Sigmoid colon (tissue), 7 donors: ENCODE results near the gene NCLN. TPM values are rescaled to one million over a fixed set of nuclear protein-coding genes. Genes with fewer than 3 reads are reported as not detected.

Experiments
- DNase-seq: peaks from one replicate; pipeline ENCODE4 v3.0.0-alpha.2; 2019
- H3K27ac ChIP-seq, 4 donors: fragments of 200-600 bp; sonication (generic); one replicate each; pipeline ENCODE4 v1.5.1; 2016 to 2019; ENCODE audit warnings: mild to moderate bottlenecking in 1 of 4
- H3K27me3 ChIP-seq, 3 donors: fragments of 200-600 bp; sonication (generic); one replicate each; pipeline ENCODE4 v1.5.1; 2019; ENCODE audit warnings: mild to moderate bottlenecking in 1 of 3
- H3K36me3 ChIP-seq, 4 donors: fragments of 200-600 bp; sonication (generic); one replicate each; pipeline ENCODE4 v1.5.1; 2016 to 2019
- H3K4me1 ChIP-seq, 4 donors: fragments of 200-600 bp; sonication (generic); one replicate each; pipeline ENCODE4 v1.5.1; 2017 to 2019
- H3K4me3 ChIP-seq, 4 donors: fragments of 200-600 bp; sonication (generic); one replicate each; pipeline ENCODE4 v1.5.1; 2017 to 2019; ENCODE audit warnings: mild to moderate bottlenecking in 2 of 4, moderate library complexity in 1 of 4
- H3K9me3 ChIP-seq, 4 donors: fragments of 200-600 bp in 3 of 4; sonication (generic) in 3 of 4; one replicate each; pipeline versions ENCODE4 v1.5.1 to v1.6.1; 2013 to 2019
- EP300 ChIP-seq, 4 donors: sonication (generic); formaldehyde crosslinking; IDR thresholded peaks; one replicate each; pipeline ENCODE4 v1.6.1; 2017; ENCODE audit warnings: antibody characterized with exemption in 4 of 4
- POLR2A ChIP-seq, 2 donors: fragments of 450-650 bp; IDR thresholded peaks; one replicate each; pipeline ENCODE4 v1.6.1; 2016; ENCODE audit warnings: antibody characterized with exemption in 2 of 2, mild to moderate bottlenecking in 2 of 2, moderate library complexity in 2 of 2
- POLR2AphosphoS5 ChIP-seq, 4 donors: sonication (generic); formaldehyde crosslinking; IDR thresholded peaks; one replicate each; pipeline ENCODE4 v1.6.1; 2017; ENCODE audit warnings: antibody characterized with exemption in 4 of 4
- WGBS, 2 donors: extraction: QIAGEN DNeasy Blood & Tissue Kit; methylation state at CpG; one replicate each; pipeline ENCODE4 v1.1.7; 2013; 5-methylcytosine and 5-hydroxymethylcytosine counted together
- intact Hi-C: fragments of 100-400 bp; cut with DNase I; formaldehyde crosslinking; loops from one replicate; pipeline ENCODE4 v1.15.1; 2023
- polyA plus RNA-seq, 3 donors: library from polyadenylated mRNA; stranded (reverse); fragments of 200-250 nt; gene quantifications; one replicate each; pipeline ENCODE4 v1.2.3, GENCODE V29; 2013
- total RNA-seq, 4 donors: library from RNA; depleted of rRNA; stranded (reverse); fragments of >200 nt; gene quantifications; one replicate each; pipeline ENCODE4 v1.1.0, GENCODE V29; 2016
- TF ChIP-seq, protein P1 (sequence below), 4 experiments: fragments of 450-650 bp in 3 of 4; fragments of 200-600 bp in 1 of 4; IDR thresholded peaks; one replicate each; pipeline ENCODE4 v1.5.1; 2016 to 2019; ENCODE audit warnings: antibody characterized with exemption in 4 of 4, mild to moderate bottlenecking in 3 of 4, moderate library complexity in 2 of 4
- donor health status: healthy with polysubstance abuse.
- donor health status: Bipolar disorder and iron deficiency.
- donor health status: healthy.

NCLN gene
- total and polyA plus RNA-seq, 7 donors: 12.2 to 94.7 (median 16.1) TPM

DNA sequence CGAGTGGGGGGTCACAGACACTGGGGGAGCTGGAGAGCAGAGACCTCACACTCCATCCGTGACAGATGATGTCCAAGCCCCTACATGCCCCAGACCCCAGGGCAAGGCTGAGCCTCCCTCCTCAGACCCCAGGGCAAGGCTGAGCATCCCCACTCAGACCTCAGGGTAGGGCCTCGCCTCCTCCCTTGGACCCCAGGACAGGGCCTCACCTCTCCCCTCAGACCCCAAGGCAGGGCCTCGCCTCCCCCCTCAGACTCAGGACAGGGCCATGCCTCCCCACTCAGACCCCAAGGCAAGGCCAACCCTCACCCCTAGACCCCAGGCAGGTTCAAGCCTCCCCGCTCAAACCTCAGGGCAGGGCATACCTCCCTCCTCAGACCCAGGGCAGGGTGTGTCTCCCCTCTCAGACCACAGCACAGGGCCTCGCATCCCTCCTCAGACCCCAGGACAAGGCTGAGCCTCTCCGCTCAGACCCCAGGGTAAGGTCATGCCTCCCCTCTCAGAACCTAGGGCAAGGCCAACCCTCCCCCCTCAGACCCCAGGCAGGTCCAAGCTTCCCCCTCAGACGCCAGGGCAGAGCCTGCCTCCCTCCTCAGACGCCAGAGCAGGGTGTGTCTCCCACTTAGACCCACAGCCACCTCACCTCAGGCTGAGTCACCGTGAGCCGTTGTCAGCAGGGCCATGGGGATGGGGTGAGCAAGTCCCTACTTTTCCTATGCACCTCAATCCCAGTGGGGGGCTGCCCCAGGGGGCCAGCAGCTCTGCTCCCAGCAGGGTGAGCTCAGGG is 8.8 kb upstream of the NCLN start:
- TF ChIP-seq EP300 (IDR thresholded peaks at IDR 0.05) (no peak), POLR2A (IDR thresholded peaks at IDR 0.05) (no peak), POLR2AphosphoS5 (IDR thresholded peaks at IDR 0.05) (no peak)
- TF ChIP-seq, protein P1, sequence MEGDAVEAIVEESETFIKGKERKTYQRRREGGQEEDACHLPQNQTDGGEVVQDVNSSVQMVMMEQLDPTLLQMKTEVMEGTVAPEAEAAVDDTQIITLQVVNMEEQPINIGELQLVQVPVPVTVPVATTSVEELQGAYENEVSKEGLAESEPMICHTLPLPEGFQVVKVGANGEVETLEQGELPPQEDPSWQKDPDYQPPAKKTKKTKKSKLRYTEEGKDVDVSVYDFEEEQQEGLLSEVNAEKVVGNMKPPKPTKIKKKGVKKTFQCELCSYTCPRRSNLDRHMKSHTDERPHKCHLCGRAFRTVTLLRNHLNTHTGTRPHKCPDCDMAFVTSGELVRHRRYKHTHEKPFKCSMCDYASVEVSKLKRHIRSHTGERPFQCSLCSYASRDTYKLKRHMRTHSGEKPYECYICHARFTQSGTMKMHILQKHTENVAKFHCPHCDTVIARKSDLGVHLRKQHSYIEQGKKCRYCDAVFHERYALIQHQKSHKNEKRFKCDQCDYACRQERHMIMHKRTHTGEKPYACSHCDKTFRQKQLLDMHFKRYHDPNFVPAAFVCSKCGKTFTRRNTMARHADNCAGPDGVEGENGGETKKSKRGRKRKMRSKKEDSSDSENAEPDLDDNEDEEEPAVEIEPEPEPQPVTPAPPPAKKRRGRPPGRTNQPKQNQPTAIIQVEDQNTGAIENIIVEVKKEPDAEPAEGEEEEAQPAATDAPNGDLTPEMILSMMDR (IDR thresholded peaks at IDR 0.05): no peak
- H3K9me3 ChIP-seq: no peaks in the 10 kb centered on the region
- H3K36me3 ChIP-seq: no peaks in the 10 kb centered on the region
- no peaks in the 10 kb centered on the region for H3K4me1 ChIP-seq
- no peaks in the 10 kb centered on the region for H3K27me3 ChIP-seq
- DNase-seq: no peak
- intact Hi-C loops: no loop called here
- 53 to 63% methylated on average over 11 of the region's 11 CpGs for WGBS, 2 donors
- no peak overlapping the region for H3K4me3 ChIP-seq
- peak overlapping the region in 2 of 4 donors; percentile 12 to 46 for H3K27ac ChIP-seq

DNA sequence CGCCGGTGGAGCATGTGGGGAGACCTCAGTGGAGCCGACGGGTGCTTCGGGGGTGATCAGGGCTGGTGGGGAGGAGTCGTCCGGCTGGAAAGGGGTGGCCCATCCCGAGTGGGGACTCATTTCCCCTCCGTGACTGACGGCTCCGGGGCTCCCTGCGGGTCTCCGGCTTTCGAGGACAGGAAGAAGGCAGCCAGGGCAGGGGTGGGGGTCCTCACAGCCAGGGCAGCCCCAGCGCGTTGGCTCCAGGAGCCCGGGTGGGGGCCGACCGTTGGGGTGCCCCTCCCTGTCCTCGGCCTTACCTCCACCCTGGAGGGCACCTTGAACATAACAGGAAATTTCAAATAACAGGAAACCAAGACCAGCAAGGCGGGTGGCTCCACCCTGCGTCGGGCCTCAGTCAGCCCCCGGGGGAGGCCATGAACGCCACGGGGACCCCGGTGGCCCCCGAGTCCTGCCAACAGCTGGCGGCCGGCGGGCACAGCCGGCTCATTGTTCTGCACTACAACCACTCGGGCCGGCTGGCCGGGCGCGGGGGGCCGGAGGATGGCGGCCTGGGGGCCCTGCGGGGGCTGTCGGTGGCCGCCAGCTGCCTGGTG is 7.3 kb upstream of the NCLN start, which contains the start of gene S1PR4:
TSS of gene S1PR4 (plus strand) at position 393 of the 596 bp plus-strand sequence. CDS start at position 417, 24 bp downstream.
- no peak for TF ChIP-seq POLR2AphosphoS5 (IDR thresholded peaks at IDR 0.05)
- TF ChIP-seq POLR2A (IDR thresholded peaks at IDR 0.05): no peak
- H3K4me3 ChIP-seq: peak within 1 kb of the TSS in 1 of 4 donors; percentile 18
- intact Hi-C loops: no loop called here
- WGBS, 2 donors: 44 to 70% methylated on average over 42 of the region's 42 CpGs
- H3K9me3 ChIP-seq: no peaks in the 10 kb centered on the region
- H3K27ac ChIP-seq: peak within 1 kb of the TSS in 1 of 4 donors; percentile 46
- no peaks in the 10 kb centered on the region for H3K4me1 ChIP-seq
- no peaks in the 10 kb centered on the region for H3K27me3 ChIP-seq
- no peak for DNase-seq
- no peaks in the 10 kb centered on the region for H3K36me3 ChIP-seq

DNA sequence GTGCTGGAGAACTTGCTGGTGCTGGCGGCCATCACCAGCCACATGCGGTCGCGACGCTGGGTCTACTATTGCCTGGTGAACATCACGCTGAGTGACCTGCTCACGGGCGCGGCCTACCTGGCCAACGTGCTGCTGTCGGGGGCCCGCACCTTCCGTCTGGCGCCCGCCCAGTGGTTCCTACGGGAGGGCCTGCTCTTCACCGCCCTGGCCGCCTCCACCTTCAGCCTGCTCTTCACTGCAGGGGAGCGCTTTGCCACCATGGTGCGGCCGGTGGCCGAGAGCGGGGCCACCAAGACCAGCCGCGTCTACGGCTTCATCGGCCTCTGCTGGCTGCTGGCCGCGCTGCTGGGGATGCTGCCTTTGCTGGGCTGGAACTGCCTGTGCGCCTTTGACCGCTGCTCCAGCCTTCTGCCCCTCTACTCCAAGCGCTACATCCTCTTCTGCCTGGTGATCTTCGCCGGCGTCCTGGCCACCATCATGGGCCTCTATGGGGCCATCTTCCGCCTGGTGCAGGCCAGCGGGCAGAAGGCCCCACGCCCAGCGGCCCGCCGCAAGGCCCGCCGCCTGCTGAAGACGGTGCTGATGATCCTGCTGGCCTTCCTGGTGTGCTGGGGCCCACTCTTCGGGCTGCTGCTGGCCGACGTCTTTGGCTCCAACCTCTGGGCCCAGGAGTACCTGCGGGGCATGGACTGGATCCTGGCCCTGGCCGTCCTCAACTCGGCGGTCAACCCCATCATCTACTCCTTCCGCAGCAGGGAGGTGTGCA is 6.6 kb upstream of the NCLN start:
- TF ChIP-seq POLR2A (IDR thresholded peaks at IDR 0.05) (no peak), POLR2AphosphoS5 (IDR thresholded peaks at IDR 0.05) (no peak), EP300 (IDR thresholded peaks at IDR 0.05) (no peak)
- TF ChIP-seq, protein P1 (IDR thresholded peaks at IDR 0.05): no peak
- no peaks in the 10 kb centered on the region for H3K36me3 ChIP-seq
- no peaks in the 10 kb centered on the region for H3K27me3 ChIP-seq
- 52 to 84% methylated on average over 52 of the region's 52 CpGs for WGBS, 2 donors
- H3K9me3 ChIP-seq: no peaks in the 10 kb centered on the region
- intact Hi-C loops: no loop called here
- no peak for DNase-seq
- H3K4me3 ChIP-seq: peak overlapping the region in 1 of 4 donors; percentile 18
- H3K27ac ChIP-seq: peak overlapping the region in 1 of 4 donors; percentile 46
- H3K4me1 ChIP-seq: no peaks in the 10 kb centered on the region

DNA sequence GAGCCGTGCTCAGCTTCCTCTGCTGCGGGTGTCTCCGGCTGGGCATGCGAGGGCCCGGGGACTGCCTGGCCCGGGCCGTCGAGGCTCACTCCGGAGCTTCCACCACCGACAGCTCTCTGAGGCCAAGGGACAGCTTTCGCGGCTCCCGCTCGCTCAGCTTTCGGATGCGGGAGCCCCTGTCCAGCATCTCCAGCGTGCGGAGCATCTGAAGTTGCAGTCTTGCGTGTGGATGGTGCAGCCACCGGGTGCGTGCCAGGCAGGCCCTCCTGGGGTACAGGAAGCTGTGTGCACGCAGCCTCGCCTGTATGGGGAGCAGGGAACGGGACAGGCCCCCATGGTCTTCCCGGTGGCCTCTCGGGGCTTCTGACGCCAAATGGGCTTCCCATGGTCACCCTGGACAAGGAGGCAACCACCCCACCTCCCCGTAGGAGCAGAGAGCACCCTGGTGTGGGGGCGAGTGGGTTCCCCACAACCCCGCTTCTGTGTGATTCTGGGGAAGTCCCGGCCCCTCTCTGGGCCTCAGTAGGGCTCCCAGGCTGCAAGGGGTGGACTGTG is 5.9 kb upstream of the NCLN start:
- no peaks in the 10 kb centered on the region for H3K9me3 ChIP-seq
- peaks cover 0 to 2% (median under 1%) of the 10 kb centered on the region in 4 donors for H3K4me1 ChIP-seq
- H3K4me3 ChIP-seq: peak overlapping the region in 1 of 4 donors; percentile 18
- intact Hi-C loops: no loop called here
- H3K36me3 ChIP-seq: no peaks in the 10 kb centered on the region
- no peak for DNase-seq
- H3K27me3 ChIP-seq: no peaks in the 10 kb centered on the region
- WGBS, 2 donors: 53 to 86% methylated on average over 31 of the region's 31 CpGs
- H3K27ac ChIP-seq: no peak overlapping the region
- TF ChIP-seq, protein P1 (IDR thresholded peaks at IDR 0.05): no peak
- TF ChIP-seq POLR2A (IDR thresholded peaks at IDR 0.05) (no peak), EP300 (IDR thresholded peaks at IDR 0.05) (no peak), POLR2AphosphoS5 (IDR thresholded peaks at IDR 0.05) (no peak)
